Measurements from ENCODE around the gene WDR62. TPM values are rescaled to one million over a fixed set of nuclear protein-coding genes. Genes with fewer than 3 reads are reported as not detected.

WDR62 gene
- total RNA-seq, result 5.1 to 7.1 TPM (median 5.9 TPM) in 3 replicates

DNA sequence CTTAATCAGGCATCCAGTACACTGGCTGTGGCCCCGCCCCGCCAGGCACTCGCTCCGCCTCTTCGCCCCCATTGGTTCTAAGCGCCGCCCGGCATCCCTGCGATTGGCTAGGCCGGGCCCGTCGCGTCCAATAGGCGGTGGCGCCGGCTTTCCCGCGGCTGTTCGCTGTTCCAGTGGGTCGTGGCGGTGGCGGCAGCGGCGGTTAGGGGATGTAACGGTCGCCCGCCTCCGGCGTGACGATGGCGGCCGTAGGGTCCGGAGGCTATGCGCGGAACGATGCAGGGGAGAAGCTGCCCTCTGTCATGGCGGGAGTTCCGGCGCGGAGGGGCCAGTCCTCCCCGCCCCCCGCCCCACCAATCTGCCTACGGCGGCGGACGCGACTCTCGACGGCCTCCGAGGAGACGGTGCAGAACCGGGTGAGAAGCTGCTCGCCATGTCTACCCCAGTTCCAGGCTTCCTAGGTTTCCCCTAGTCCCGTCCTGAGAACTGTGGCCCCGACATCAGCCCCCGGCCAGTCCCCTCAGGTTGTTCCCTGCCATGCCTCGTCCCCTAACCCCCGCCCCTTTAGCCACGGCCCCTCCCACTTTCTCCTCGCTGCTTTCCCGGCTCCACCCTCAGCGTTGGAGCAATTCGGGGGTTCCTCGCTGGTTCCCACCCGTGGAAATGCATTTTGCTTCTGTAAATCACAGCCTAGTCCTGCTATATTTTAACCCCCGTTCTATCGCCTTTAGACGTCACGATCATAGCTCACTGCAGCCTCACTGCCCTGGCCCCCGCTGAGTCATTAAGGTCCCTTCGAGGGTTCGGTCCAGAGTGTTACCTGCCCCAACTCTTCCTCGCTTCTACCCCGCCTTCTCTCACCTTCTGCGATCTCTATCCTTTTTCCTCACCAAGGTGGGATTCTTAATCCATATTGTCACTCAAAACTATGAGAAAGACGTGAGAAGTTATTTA is at the start of gene WDR62:
Gene WDR62 (plus strand): TSS at position 165 of the 954 bp plus-strand sequence. CDS start 75 bp downstream, at position 240.
- TF ChIP-seq, protein P1, sequence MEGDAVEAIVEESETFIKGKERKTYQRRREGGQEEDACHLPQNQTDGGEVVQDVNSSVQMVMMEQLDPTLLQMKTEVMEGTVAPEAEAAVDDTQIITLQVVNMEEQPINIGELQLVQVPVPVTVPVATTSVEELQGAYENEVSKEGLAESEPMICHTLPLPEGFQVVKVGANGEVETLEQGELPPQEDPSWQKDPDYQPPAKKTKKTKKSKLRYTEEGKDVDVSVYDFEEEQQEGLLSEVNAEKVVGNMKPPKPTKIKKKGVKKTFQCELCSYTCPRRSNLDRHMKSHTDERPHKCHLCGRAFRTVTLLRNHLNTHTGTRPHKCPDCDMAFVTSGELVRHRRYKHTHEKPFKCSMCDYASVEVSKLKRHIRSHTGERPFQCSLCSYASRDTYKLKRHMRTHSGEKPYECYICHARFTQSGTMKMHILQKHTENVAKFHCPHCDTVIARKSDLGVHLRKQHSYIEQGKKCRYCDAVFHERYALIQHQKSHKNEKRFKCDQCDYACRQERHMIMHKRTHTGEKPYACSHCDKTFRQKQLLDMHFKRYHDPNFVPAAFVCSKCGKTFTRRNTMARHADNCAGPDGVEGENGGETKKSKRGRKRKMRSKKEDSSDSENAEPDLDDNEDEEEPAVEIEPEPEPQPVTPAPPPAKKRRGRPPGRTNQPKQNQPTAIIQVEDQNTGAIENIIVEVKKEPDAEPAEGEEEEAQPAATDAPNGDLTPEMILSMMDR (IDR thresholded peaks at IDR 0.05; ENCODE audit: unreplicated experiment), result no peak
- H3K36me3 Mint-ChIP-seq, result peaks cover 2% of the 10 kb centered on the region
- H3K9me3 Mint-ChIP-seq, result no peaks in the 10 kb centered on the region

GRCh38 chr19:36006955-36007354 is 47.7 kb upstream of the WDR62 start:
- TF ChIP-seq, protein P1 (IDR thresholded peaks at IDR 0.05; ENCODE audit: unreplicated experiment), result no peak
- no peak for DNase-seq (ENCODE audit: low spot score in 2 of 2, unreplicated experiment in 2 of 2)
- Mint-ChIP-seq H3K27me3 (ENCODE audit: low read depth) (peaks cover 2% of the 10 kb centered on the region), H3K36me3 (peaks cover 11% of the 10 kb centered on the region), H3K4me1 (peaks cover 17% of the 10 kb centered on the region), H3K4me3 (no peak overlapping the region), H3K9me3 (no peaks in the 10 kb centered on the region), H3K27ac (no peak overlapping the region)

More for the DNA sequence above, at the start of gene WDR62:
- peak; percentile 89 to 98 for DNase-seq (ENCODE audit: low spot score in 2 of 2, unreplicated experiment in 2 of 2)
- Mint-ChIP-seq H3K27me3 (ENCODE audit: low read depth) (no peaks in the 10 kb centered on the region), H3K27ac (peak within 1 kb of the TSS; percentile 99), H3K4me1 (peaks cover 23% of the 10 kb centered on the region), H3K4me3 (peak within 1 kb of the TSS; percentile 95)

DNA sequence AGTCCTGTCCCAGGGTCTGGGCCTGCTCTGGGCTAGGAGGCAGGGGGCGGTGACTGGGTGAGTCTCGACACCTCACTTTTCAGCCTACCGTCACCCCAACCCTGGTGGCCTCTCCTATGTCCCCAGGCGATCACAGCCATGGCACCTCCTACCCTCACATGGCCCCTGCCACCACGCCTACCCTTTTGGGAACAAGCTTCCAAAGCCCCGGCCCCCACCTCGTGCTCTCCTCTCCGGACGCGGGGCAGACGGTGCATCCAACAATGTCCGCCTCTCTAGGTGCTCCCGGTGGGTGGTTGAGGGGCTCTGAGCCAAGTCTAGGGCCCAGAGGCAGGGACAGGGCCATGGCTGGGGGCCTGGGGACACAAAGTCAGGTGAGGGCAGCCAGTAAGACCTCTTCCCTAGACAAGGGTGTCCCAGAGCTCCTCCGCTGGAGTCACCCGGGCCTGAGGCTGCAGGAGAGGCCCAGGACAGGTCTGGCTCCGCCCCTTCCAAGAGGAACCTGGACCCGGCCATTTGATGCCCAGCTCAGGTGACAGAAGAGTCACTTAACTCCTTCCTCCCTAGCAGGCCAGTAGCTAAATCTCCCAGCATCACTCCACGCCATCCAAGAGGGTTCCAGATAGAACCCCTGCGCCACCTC is 46.2 kb upstream of the WDR62 start, which contains the start of gene SYNE4:
Gene SYNE4 (minus strand): TSS at position 478 of the 643 bp plus-strand sequence. CDS start 132 bp downstream, at position 346.
- Mint-ChIP-seq H3K27me3 (ENCODE audit: low read depth) (peaks cover 2% of the 10 kb centered on the region), H3K36me3 (peaks cover 7% of the 10 kb centered on the region), H3K9me3 (no peaks in the 10 kb centered on the region), H3K4me3 (peak within 1 kb of the TSS; percentile 86), H3K27ac (peak within 1 kb of the TSS; percentile 91), H3K4me1 (peaks cover 21% of the 10 kb centered on the region)
- TF ChIP-seq, protein P1 (IDR thresholded peaks at IDR 0.05; ENCODE audit: unreplicated experiment), result no peak
- peak in 1 of 2 experiments; percentile 49 for DNase-seq (ENCODE audit: low spot score in 2 of 2, unreplicated experiment in 2 of 2)

DNA sequence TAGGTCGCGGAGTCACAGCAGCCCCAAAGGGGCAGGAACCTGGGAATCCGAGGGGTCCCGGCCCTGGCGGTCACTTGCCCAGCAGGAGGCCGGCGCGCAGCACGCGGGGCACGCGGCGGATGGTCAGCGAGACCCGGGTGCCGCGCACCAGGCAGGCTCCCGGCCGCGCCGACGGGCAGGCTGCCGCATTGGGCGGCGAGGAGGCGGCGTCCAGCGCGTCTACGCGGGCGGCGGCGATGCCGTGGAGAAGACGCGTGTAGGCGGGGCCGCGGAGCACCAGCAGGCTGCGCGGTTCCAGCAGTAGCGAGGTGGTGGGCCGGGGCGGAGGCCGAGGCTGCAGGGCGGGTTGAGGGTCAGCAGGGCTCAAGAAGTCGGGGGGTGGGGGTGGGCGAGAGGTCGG is 45.5 kb upstream of the WDR62 start:
- Mint-ChIP-seq H3K27ac (peak overlapping the region; percentile 56), H3K4me3 (peak overlapping the region; percentile 86), H3K27me3 (ENCODE audit: low read depth) (peaks cover 2% of the 10 kb centered on the region), H3K36me3 (peaks cover 7% of the 10 kb centered on the region), H3K4me1 (peaks cover 28% of the 10 kb centered on the region), H3K9me3 (no peaks in the 10 kb centered on the region)
- TF ChIP-seq, protein P1 (IDR thresholded peaks at IDR 0.05; ENCODE audit: unreplicated experiment), result no peak
- DNase-seq (ENCODE audit: low spot score in 2 of 2, unreplicated experiment in 2 of 2), result peak in 1 of 2 experiments; percentile 70

GRCh38 chr19:36009633-36010379 is 44.9 kb upstream of the WDR62 start:
- Mint-ChIP-seq H3K36me3 (peaks cover 7% of the 10 kb centered on the region), H3K27me3 (ENCODE audit: low read depth) (peaks cover 2% of the 10 kb centered on the region), H3K27ac (peak overlapping the region; percentile 56), H3K9me3 (no peaks in the 10 kb centered on the region), H3K4me3 (peak overlapping the region; percentile 68), H3K4me1 (peaks cover 33% of the 10 kb centered on the region)
- no peak for DNase-seq (ENCODE audit: low spot score in 2 of 2, unreplicated experiment in 2 of 2)
- TF ChIP-seq, protein P1 (IDR thresholded peaks at IDR 0.05; ENCODE audit: unreplicated experiment), result no peak

All from mesothelial cell of epicardium (in vitro differentiated cells).